Ramos (cell line): ENCODE measurements around the gene KPNA1.

Source experiments
- in situ Hi-C: fragments of 300-500 bp; cut with MboI; formaldehyde crosslinking; loops from one replicate; pipeline ENCODE4 v1.14.3; 2022; ENCODE audit warnings: low sequenced_read_pairs; ENCODE audit not compliant: unreplicated experiment

Gene KPNA1

GRCh38 chr3:122514123-122515019, at the start of gene KPNA1:
KPNA1 (minus strand) TSS chr3:122514939; CDS start chr3:122496565, 18,374 bp downstream.
- in situ Hi-C loops, result no loop called here

GRCh38 chr3:122564155-122564912, 49.6 kb upstream of the KPNA1 start, which contains the start of the genes DTX3L and PARP9:
DTX3L (plus strand) TSS chr3:122564338; CDS start chr3:122564427, 89 bp downstream.
PARP9 (minus strand) TSS chr3:122564300; CDS start chr3:122559620, 4,680 bp downstream.
- in situ Hi-C loops, result loop anchor here (10.0 kb wide), 1 partner anchor 110 kb away; no protein-coding TSS in a partner anchor

GRCh38 chr3:122563717-122564025, 48.9 kb upstream of the KPNA1 start:
- in situ Hi-C loops, result loop anchor here (10.0 kb wide), 1 partner anchor 111 kb away; no protein-coding TSS in a partner anchor

- in situ Hi-C loops, result loop anchor here (10.0 kb wide), 1 partner anchor 112 kb away; no protein-coding TSS in a partner anchor
Measured at GRCh38 chr3:122562923-122563716, 48.4 kb upstream of the KPNA1 start.

GRCh38 chr3:122560680-122561079, 45.9 kb upstream of the KPNA1 start:
- in situ Hi-C loops, result loop anchor here (10.0 kb wide), 1 partner anchor 114 kb away; no protein-coding TSS in a partner anchor

GRCh38 chr3:122559906-122560305, 45.2 kb upstream of the KPNA1 start:
- in situ Hi-C loops, result loop anchor here (10.0 kb wide), 1 partner anchor 115 kb away; no protein-coding TSS in a partner anchor

- in situ Hi-C loops, result no loop called here
Measured at GRCh38 chr3:122558605-122559004, 43.9 kb upstream of the KPNA1 start.

- in situ Hi-C loops, result no loop called here
Measured at GRCh38 chr3:122557356-122557755, 42.6 kb upstream of the KPNA1 start.

- in situ Hi-C loops, result no loop called here
Measured at GRCh38 chr3:122555275-122556071, 40.7 kb upstream of the KPNA1 start.

- in situ Hi-C loops, result no loop called here
Measured at GRCh38 chr3:122553171-122553570, 38.4 kb upstream of the KPNA1 start.

- in situ Hi-C loops, result no loop called here
Measured at GRCh38 chr3:122548619-122549018, 33.9 kb upstream of the KPNA1 start.

- in situ Hi-C loops, result no loop called here
Measured at GRCh38 chr3:122548076-122548475, 33.3 kb upstream of the KPNA1 start.

- in situ Hi-C loops, result no loop called here
Measured at GRCh38 chr3:122546151-122546550, 31.4 kb upstream of the KPNA1 start.

- in situ Hi-C loops, result no loop called here
Measured at GRCh38 chr3:122538956-122539490, 24.3 kb upstream of the KPNA1 start.

GRCh38 chr3:122536632-122537001, 21.9 kb upstream of the KPNA1 start:
- in situ Hi-C loops, result no loop called here

- in situ Hi-C loops, result no loop called here
Measured at GRCh38 chr3:122535964-122536631, 21.4 kb upstream of the KPNA1 start.

- in situ Hi-C loops, result no loop called here
Measured at GRCh38 chr3:122533931-122534334, 19.2 kb upstream of the KPNA1 start.

GRCh38 chr3:122533480-122533879, 18.7 kb upstream of the KPNA1 start:
- in situ Hi-C loops, result no loop called here

- in situ Hi-C loops, result no loop called here
Measured at GRCh38 chr3:122530164-122530563, 15.4 kb upstream of the KPNA1 start.
